Measurements from ENCODE around the gene AKAP6.

GRCh38 chr14:32683679-32684078 lies 354.6 kb downstream of the AKAP6 start:
- no peak for TF ChIP-seq CTCF (IDR thresholded peaks at IDR 0.05 in 2 of 3, conservative IDR thresholded peaks at IDR 0.05 in 1 of 3; ENCODE audit: borderline replicate concordance in 1 of 3, insufficient read depth in 1 of 3, low read depth in 2 of 3, low read length in 2 of 3)
- TF ChIP-seq POLR2A (IDR thresholded peaks at IDR 0.05; ENCODE audit: borderline replicate concordance, extremely low read depth, insufficient read depth, insufficient read length) = no peak
- TF ChIP-seq SIN3A (IDR thresholded peaks at IDR 0.05; ENCODE audit: low read depth) = no peak
- no peak for TF ChIP-seq ATF3 (IDR thresholded peaks at IDR 0.05)
- TF ChIP-seq POLR2AphosphoS5 (IDR thresholded peaks at IDR 0.05; ENCODE audit: low read depth, low read length) = no peak
- no peak for TF ChIP-seq EZH2 (IDR thresholded peaks at IDR 0.05)
- TF ChIP-seq EZH2phosphoT487 (IDR thresholded peaks at IDR 0.05; ENCODE audit: borderline replicate concordance) = no peak
- no peak for TF ChIP-seq ELF1 (IDR thresholded peaks at IDR 0.05; ENCODE audit: borderline replicate concordance, low read depth)
- no peak for TF ChIP-seq ZNF274 (IDR thresholded peaks at IDR 0.05; ENCODE audit: low read depth, low read length)
- no peak for TF ChIP-seq FOSL1 (IDR thresholded peaks at IDR 0.05; ENCODE audit: low read depth)
